Fibroblast of peridontal ligament (primary cell): ENCODE results near the gene BPIFA1.

ENCODE experiments used
- DNase-seq: peaks from one replicate; pipeline ENCODE4 v3.0.0-alpha.2; 2010; ENCODE audit errors: extremely low read depth

Gene BPIFA1

DNA sequence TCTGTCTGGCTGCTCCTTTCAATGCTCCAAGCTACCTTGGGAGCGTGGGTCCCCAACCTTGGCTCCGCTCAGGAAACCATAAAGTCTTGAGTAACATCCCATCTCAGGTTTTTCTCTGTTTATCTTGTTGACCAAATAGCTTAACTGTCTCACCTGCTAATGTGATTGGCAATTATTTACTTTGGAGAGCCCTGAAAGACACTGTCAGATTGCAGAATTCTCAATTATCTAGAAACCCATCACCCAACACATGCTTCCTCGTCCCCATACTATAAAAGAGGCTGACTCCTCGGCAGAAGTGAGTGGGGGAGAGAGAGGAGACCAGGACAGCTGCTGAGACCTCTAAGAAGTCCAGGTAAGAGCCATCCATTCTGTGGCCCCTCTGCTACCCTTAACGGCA is at the start of gene BPIFA1:
Gene BPIFA1 (plus strand): TSS at position 301 of the 400 bp plus-strand sequence. CDS start 1,716 bp downstream, outside the sequence.
- DNase-seq, result no peak

DNA sequence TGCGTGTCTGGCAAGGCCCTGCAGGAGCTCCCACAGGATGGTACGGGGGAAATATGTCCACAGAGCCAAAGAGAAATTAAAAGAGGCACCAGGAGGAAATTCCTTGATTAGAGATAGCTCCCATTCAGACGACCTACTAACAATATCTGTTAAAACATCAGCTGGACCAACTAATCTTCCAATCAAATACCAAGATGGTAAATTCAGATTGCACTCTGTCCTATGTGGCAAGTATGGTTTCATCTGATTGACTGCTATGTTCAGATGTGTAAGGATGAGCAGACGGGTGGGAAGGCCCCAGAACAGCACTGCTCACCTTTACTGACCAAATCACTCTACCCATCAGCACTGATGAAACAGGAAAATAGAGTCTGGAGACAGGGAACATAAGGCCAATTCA is 48.3 kb upstream of the BPIFA1 start:
- DNase-seq, result no peak

DNA sequence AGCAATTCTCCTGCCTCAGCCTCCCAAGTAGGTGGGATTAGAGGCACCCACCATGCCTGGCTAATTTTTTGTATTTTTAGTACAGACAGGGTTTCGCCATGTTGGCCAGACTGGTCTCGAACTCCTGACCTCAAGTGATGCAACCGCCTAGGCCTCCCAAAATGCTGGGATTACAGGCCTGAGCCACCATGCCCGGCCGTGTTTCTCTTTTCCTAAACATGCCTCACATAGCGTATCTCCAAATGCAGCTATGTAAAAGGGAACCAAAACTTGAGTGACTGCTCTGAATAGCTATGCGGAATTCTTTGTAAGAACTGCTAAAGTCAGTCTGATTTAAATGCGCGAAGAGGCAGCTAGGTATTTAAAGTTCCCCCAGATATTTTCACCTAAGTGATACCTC is 47.4 kb upstream of the BPIFA1 start:
- DNase-seq, result no peak

DNA sequence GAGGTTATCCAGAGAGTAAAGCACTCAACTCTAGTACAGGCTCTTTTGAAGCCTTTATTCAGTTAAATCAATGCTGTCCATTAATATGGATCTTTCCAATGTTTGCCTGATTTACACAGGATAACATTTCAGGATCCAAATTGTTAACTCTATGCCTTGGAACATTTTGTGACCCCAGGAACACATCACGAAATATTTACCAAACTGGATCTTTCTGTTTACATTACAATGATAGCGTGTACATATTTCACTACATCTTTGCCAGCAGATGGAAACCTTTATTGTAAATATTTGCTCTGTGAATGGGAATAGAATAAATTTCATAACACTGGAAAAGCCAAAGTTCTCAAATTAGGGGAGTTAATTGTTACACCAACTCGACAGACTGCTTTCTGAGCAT is 44.3 kb upstream of the BPIFA1 start:
- no peak for DNase-seq

DNA sequence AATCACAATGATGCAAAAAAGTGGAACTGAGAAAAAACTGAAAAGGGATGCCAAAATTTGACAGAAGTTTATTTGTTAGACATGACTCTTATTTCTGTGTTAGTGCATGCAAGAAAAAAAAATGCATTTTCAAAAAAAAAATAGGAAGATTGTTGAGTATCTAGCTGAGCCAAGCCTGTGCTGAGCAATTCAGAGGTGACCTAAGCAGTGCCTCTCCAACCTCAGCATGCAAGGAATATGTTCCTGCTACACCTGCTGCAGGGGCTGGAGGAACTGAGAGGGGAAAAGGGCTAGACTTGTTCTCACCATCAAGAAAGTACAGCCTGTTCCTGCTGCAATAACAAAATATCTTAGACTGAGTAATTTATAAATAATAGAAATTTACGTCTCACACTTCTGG is 43.8 kb upstream of the BPIFA1 start:
- no peak for DNase-seq

DNA sequence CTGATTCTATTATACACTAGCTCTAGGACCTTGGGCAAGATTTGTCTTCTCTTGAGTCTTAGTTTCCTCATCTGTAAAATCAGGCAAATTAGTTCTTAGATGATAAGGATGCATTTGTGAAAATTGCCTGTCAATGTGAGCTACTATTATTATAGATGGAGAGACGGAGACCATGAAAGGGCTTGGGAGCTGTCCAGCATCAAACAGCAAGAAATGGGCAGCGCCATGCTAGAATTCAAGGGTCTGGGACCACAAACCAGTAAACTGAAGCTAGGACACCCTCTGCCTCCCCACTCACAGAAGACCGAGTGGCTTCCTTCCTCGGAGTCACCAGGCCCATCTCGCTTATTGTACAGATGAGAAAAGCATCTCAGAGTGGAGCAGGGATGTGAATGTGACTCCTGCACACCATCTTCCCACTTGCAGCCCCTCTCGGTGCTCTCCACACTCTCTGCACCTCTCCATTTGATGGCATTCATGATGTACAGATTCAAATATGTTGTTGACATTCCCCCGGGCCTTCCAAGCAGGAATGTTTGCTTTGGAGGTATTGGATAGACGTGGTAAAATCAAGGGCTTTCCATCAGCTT is 42.8 kb upstream of the BPIFA1 start:
- DNase-seq, result no peak

DNA sequence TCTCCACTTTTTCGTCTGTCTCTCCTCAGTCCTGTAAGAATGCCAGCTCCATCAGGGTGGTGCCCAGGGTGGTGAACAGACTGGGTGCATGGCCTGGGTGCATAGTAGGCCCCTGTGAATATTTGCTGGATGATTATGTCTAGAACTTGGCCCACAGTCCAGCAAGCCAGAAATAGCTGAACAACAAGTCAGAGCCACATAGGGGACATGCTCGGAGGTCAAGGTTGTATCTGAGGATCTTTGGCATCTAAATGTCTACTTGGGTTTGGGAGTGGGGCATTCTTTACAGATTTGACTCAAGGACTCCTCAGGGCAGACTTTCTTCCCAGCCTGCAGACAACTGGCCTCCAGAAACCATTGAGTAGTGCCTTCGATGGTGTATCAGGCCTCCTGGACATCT is 36.8 kb upstream of the BPIFA1 start:
- no peak for DNase-seq

DNA sequence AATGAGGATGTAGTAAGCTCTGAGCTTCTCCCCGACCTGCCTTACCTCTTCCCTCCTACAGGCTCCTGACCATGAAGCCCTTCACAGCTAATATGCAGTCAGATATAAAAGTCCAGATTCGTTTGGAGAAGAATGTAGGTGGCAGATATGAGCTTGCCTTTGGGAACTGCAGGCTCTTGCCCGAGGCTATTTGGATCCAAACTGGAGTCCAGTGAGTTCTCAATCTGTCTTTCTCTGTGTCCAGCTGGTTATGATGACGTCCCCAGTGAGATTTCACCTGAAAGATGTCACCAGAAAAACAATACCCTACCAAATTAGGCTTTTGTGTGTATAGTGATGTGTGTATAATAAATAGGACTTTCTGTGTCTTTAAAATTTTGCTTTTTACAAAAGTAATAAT is 33.3 kb upstream of the BPIFA1 start:
- DNase-seq, result no peak

DNA sequence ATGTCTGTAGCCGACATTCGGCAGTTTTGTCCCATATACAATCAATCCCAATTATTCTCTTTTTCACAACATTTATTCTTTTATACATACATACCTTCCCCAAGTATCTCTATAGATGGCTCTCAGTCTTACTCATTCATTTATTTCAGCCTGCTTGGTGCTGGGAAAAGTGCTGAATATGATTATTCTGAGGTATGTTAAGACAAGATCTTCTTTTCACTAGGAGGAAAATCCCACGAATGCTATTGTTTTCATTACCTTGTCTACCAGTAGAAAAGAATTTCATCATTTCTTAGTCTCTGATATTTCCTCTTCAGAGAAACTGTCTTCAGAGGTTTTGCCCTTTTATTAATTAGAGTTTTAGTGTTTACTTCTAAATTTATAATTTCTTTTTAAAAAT is 32.4 kb upstream of the BPIFA1 start:
- no peak for DNase-seq

DNA sequence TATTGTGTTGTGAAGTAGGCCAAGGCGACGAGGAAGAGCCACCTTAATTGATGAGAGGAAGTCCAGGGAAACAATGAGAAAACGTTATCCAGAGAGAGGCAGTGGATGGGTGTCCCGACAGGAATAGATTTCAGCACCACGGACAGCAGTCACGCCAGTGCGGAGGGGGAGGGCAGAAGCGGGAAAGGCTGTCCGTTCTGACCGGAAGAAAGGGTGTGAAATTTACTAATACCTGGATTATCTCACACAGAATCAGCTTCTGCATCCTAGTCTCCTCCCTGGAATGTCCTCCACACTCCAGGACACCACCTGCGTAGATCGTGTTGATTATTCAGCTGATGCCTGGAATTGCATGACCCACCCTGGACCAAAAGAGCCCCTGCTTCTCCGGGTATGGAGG is 26.0 kb upstream of the BPIFA1 start:
- DNase-seq, result peak; percentile 49

DNA sequence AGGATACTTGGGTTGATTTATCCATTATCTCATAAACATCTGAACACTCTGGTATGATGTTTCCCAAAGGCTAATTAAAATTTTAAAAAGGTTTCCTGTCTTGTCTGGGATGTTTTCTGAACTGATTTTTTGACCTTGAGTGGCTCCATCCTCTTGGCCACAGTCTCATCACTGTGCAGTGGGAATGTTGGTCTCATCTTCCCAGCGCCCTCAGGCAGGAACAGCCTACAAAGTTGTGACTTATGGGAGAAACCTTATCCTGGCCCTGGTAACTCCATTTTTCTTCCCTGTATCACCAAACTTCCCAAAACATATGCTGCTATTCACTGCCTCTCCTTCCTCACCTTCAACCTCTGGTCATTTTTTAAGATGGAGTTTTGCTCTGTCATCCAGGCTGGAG is 25.4 kb upstream of the BPIFA1 start:
- no peak for DNase-seq

DNA sequence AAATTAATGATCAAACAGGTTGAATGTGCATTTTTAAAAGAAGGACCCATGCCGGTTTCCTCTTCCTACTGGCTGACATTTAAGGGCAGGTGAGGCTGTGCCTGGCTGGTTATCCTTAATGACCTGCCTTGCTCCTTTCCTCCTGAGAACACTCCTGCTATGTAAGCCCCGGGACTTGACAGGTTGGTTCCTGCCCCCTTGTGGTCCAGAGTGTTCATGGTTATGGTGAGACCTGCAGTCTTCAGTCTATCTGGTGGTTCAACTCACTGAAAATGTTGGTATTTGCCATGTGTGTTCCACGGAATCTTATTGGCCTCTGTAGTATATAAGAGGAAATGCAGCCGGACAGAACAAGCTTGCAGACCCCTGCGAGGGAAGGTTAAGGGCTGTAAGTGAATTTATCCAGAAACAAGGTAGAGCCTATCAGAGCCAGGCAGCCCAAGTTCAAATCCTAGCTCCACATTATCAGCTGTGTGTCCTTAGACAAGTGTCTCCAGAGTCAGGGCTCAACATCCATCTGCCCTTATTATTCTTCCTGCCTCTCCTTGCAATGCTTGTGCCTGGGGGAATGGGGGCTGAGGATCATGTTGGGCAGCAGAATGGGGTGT is 23.9 kb upstream of the BPIFA1 start:
- DNase-seq, result peak; percentile 18

DNA sequence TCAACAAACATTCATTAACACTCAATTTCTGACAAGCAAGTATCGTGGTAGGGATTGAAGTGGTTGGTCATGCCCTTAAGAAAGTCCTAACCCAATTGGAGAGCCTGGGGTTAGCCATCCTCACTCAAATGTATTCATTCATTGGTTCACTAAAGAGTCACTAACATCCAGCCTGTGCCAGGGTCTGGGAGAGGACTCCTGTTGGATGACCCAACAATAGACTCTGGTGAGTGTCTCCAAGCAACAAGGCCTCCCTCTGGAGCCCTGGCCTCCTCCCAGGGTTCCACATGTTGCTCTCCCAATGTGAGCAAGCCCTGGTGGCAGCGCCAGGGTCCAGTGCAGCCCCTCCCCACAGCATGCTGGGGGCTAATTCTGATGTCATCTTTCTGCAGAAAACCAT is 18.7 kb upstream of the BPIFA1 start, which contains the start of gene BPIFA3:
Gene BPIFA3 (plus strand): TSS at position 301 of the 400 bp plus-strand sequence. CDS start 185 bp downstream, outside the sequence.
- DNase-seq, result no peak

DNA sequence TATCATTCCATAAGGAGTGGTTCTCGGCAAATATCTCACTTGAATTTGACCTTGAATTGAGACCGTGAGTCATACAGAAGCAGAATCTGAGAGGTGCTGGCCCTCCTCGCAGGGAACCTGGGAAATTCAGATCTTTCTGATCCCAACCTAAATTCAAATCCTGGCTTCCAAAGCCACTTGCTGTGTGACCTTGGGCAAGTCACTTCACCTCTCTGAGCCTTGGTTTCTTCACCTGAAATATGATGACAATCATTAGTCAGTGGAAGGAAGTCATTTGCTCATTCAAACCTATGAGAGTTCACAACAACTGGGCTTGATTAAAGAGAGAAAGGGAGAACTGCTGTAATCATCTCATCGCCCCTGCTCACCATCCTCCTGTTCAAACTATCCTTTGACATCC is 11.4 kb upstream of the BPIFA1 start:
- no peak for DNase-seq

DNA sequence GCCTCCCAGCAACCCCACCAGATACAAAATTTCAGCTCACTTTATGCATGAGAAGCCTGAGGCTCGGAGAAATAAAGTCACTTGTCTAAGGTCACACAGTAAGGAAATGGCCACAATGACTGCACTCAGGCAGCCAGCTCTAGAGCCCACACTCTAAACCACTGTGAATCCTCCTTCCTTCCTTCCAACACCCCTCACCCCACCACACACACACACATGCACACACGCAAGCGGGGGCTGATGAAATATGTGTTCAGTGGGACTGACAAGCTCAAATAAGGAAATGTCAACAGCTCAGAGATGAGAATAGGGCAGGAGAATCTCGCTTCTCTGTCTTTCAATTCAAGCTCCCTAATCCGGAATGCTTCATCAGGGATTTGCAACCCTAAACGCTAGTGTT is 6.0 kb upstream of the BPIFA1 start:
- no peak for DNase-seq

DNA sequence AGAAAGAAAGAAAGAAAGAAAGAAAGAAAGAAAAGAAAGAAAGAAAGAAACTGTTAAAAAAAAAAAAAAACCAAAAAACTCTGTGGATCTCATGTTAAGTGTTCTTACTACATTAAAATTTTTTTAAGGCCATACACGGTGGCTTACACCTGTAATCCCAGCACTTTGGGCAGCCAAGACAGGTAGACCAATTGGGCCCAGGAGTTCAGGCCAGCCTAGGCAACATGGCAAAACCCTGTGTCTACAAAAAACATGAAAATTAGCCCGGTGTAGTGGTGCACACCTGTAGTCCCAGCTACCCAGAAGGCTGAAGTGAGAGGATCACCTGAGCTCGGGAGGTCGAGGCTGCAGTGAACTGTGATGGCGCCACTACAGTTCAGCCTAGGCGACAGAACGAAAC is 4.6 kb upstream of the BPIFA1 start:
- no peak for DNase-seq

DNA sequence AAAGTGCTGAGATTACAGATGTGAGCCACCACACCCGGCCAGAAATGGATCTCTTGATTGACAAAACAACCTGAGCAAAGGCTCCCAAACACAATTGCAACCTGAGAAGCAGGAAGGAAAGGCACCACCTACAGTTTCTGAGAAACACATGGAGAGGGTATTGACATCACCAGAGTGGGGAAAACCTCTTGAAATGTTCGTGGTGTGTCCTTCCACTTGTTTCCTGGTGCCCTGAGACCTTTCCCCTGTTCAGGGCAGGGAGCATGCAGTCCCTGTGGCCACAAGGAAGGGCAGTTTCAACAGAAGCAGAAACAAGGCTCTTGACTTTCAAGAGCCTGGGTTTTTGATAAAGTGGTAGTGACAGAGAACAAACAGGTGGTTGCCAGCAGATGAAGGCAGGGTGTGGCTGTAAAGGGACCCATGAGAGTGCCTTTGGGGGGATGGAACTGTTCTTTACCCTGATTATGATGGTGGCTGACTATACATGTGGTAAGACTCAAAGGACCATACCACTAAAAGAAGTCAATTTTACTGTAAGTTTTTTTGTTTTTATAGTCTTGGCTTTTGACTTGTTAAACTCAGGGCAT is 3.2 kb upstream of the BPIFA1 start:
- DNase-seq, result no peak

DNA sequence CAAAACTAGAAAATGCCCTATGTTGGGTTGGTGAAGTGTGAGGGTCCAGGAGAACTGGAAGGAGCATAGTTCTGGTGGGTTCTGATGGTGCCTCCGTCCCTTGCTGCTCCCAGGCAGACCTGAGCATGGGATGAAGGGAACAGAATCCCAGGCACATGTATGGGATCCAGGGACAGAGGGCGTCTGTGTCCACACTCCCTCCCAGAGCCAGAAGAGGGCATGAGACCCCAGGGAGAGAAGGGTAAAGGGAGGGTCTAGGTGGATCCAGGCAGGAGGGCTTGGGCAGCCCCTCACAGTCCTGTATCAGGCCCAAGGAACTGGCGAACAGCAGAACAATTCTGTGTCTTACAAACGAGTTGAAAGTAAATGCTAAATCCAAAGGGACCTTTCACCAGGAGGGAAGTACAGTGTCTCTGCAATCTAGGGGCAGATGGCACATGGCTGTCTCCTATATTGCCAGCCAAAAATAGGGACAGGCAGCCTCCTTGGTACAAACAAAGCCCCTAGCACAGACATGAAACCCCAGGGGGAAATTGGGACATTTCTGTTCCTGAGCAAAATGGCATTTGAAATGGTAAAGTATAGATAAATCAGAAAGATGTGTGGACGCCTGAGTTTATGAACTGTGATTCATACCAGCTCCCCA is 2.5 kb upstream of the BPIFA1 start:
- DNase-seq, result no peak

DNA sequence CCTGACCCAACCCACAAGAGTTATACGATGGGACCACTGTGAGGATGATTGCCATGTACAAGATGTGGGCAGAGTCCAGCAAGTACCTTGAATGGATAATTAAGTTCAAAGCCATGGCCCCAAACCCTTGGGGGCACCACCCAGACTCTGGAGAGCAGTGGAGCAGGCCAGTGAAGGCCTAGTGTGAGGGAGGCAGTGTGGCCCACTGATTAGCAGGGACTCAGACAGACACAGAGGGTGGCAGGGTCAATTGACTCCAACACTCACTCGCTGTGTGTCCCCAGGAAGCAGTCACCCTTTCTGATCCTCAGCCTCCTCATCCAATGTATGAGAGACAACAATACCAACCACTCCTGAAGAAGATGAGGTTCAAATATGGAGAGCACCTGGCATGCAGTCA is 1.7 kb upstream of the BPIFA1 start:
- no peak for DNase-seq

DNA sequence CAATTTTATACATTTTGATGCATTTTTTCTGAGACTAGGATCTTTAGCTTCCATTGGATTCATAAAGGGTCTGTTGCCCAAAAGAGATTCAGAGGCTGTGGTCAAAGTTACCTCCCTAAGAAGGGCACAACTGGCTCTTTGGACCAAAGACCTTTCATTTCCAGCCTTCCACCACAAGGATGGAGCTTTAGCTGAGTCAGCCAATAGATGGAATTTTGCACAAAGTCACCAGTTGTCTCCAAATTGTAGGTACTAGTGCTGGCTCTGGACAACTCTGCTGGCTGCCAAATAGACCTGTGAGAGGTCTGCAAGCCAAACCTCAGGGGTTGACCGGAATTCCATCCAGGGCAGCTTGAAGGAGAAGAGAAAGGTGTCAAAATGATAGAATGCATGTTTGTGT is 555 bp downstream of the BPIFA1 start:
- no peak for DNase-seq

DNA sequence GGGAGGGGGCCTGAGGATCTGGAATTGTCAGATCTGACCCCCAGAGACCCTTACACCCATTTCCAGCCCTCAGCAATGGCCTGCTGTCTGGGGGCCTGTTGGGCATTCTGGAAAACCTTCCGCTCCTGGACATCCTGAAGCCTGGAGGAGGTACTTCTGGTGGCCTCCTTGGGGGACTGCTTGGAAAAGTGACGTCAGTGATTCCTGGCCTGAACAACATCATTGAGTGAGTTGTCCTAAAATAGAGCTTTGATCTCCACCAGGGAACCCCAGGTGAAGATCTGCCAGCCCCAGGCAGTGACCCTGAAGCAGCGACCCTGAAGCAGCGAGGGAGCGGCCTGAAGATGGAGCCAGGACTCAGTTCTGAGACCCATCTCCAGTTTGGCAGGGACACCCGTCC is 2.2 kb downstream of the BPIFA1 start:
- DNase-seq, result no peak

DNA sequence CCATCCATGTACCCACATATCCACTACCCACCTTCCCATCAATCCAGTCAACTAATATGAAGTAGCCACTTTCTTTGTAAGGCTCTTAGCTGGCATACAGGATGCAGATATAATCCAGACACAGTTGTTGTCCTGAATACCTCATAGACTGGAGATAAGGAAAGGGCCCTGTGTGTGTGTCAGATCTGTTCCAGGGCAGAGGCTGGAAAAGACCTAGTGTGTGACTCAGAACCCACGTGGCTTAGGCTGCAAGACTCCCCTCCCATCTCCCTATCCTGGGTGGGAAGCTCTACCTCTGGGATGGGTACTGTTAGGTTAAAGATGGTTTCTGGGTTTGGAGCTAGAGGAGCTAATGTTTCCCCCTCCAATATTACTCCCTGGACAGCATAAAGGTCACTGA is 3.6 kb downstream of the BPIFA1 start:
- DNase-seq, result no peak
